Inferior parietal cortex (tissue), 1 donor: ENCODE data around the gene COL4A2.

Source experiments
- DNase-seq: peaks from one replicate; pipeline ENCODE4 v3.0.0-alpha.2; 2016; ENCODE audit errors: extremely low spot score

COL4A2 gene

GRCh38 chr13:110419381-110419791 lies 112.3 kb downstream of the COL4A2 start:
- no peak for DNase-seq

- no peak for DNase-seq
Observed at GRCh38 chr13:110419946-110420345, 112.9 kb downstream of the COL4A2 start.

- DNase-seq, result no peak
Observed at GRCh38 chr13:110420626-110421025, 113.5 kb downstream of the COL4A2 start.

GRCh38 chr13:110421061-110421460 lies 114.0 kb downstream of the COL4A2 start:
- DNase-seq, result no peak

- DNase-seq, result no peak
Observed at GRCh38 chr13:110421696-110422385, 114.8 kb downstream of the COL4A2 start.

GRCh38 chr13:110422913-110423688 lies 116.0 kb downstream of the COL4A2 start:
- no peak for DNase-seq

- DNase-seq, result no peak
Observed at GRCh38 chr13:110423689-110424302, 116.7 kb downstream of the COL4A2 start.

- no peak for DNase-seq
Observed at GRCh38 chr13:110424569-110425443, 117.7 kb downstream of the COL4A2 start.

- DNase-seq, result no peak
Observed at GRCh38 chr13:110425444-110425780, 118.3 kb downstream of the COL4A2 start.

GRCh38 chr13:110426735-110427134 lies 119.7 kb downstream of the COL4A2 start:
- DNase-seq, result no peak

GRCh38 chr13:110428313-110428712 lies 121.2 kb downstream of the COL4A2 start:
- no peak for DNase-seq

- DNase-seq, result no peak
Observed at GRCh38 chr13:110430391-110431336, 123.6 kb downstream of the COL4A2 start.

GRCh38 chr13:110431425-110432294 lies 124.6 kb downstream of the COL4A2 start:
- DNase-seq, result no peak

GRCh38 chr13:110432522-110432921 lies 125.4 kb downstream of the COL4A2 start:
- no peak for DNase-seq

- no peak for DNase-seq
Observed at GRCh38 chr13:110433014-110433413, 125.9 kb downstream of the COL4A2 start.

GRCh38 chr13:110434629-110435028 lies 127.5 kb downstream of the COL4A2 start:
- DNase-seq, result no peak

- no peak for DNase-seq
Observed at GRCh38 chr13:110435331-110435730, 128.2 kb downstream of the COL4A2 start.

GRCh38 chr13:110436276-110436675 lies 129.2 kb downstream of the COL4A2 start:
- no peak for DNase-seq

- no peak for DNase-seq
Observed at GRCh38 chr13:110436786-110437370, 129.8 kb downstream of the COL4A2 start.
